ENCODE results near the gene STK39.

GRCh38 chr2:168116448-168116847, 130.9 kb downstream of the STK39 start:
- TF ChIP-seq, protein P1, sequence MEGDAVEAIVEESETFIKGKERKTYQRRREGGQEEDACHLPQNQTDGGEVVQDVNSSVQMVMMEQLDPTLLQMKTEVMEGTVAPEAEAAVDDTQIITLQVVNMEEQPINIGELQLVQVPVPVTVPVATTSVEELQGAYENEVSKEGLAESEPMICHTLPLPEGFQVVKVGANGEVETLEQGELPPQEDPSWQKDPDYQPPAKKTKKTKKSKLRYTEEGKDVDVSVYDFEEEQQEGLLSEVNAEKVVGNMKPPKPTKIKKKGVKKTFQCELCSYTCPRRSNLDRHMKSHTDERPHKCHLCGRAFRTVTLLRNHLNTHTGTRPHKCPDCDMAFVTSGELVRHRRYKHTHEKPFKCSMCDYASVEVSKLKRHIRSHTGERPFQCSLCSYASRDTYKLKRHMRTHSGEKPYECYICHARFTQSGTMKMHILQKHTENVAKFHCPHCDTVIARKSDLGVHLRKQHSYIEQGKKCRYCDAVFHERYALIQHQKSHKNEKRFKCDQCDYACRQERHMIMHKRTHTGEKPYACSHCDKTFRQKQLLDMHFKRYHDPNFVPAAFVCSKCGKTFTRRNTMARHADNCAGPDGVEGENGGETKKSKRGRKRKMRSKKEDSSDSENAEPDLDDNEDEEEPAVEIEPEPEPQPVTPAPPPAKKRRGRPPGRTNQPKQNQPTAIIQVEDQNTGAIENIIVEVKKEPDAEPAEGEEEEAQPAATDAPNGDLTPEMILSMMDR (IDR thresholded peaks at IDR 0.05): no peak
- TF ChIP-seq POLR2A (IDR thresholded peaks at IDR 0.05): no peak
